ENCODE measurements around the gene DBT.
"Not testable (repeated sequence)": the region's sequence is repeated elsewhere in the genome, so short reads cannot be mapped to it uniquely, and the experiment has no call there.

DBT gene

GRCh38 chr1:100268202-100268601, 18.6 kb upstream of the DBT start:
- Histone ChIP-seq H3K4me1 (ENCODE audit: control insufficient read depth in 1 of 2, insufficient read depth in 2 of 2, low read length in 2 of 2) (peaks cover 3 to 29% of the 10 kb centered on the region in 2 donors), H3K9me3 (ENCODE audit: control insufficient read depth in 1 of 2, low read length in 2 of 2) (no peaks in the 10 kb centered on the region), H3K27me3 (ENCODE audit: low read depth, low read length) (no peaks in the 10 kb centered on the region), H3K27ac (ENCODE audit: low read length) (no peak overlapping the region), H3K36me3 (ENCODE audit: control insufficient read depth in 1 of 2, insufficient read depth in 2 of 2, low read length in 2 of 2) (peaks cover 26 to 31% of the 10 kb centered on the region in 2 donors), H3K4me3 (ENCODE audit: low read depth in 1 of 2, low read length in 2 of 2) (no peak overlapping the region)

DNA sequence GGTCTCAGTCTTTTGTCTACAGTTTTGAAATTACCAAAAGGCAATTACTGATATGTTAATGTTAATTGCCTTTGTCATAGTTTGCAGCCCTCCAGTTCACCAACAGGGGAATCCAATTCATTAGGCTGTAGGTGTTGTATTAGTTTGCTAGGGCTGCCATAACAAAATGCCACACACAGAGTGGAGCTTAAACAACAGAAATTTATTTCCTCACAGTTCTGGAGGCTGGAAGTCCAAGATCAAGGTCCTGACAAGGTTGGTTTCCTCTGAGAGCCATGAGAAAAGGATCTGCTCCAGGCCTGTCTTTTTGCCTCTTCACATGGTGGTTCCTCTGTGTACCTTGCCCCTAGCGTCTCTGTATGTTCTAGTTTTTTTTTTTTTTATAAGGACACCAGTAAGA, 17.6 kb upstream of the DBT start:
- peak overlapping the region; percentile 82 for H3K27ac ChIP-seq (ENCODE audit: low read length)
- H3K4me3 ChIP-seq (ENCODE audit: low read depth in 1 of 2, low read length in 2 of 2): peak overlapping the region; percentile 97 to 98
- H3K27me3 ChIP-seq (ENCODE audit: low read depth, low read length): no peaks in the 10 kb centered on the region
- peaks cover 26 to 30% of the 10 kb centered on the region in 2 donors for H3K36me3 ChIP-seq (ENCODE audit: control insufficient read depth in 1 of 2, insufficient read depth in 2 of 2, low read length in 2 of 2)
- peaks cover 3 to 29% of the 10 kb centered on the region in 2 donors for H3K4me1 ChIP-seq (ENCODE audit: control insufficient read depth in 1 of 2, insufficient read depth in 2 of 2, low read length in 2 of 2)
- H3K9me3 ChIP-seq (ENCODE audit: control insufficient read depth in 1 of 2, low read length in 2 of 2): no peaks in the 10 kb centered on the region

- H3K4me3 ChIP-seq (ENCODE audit: low read depth in 1 of 2, low read length in 2 of 2): peak overlapping the region; percentile 97 to 98
- no peaks in the 10 kb centered on the region for H3K9me3 ChIP-seq (ENCODE audit: control insufficient read depth in 1 of 2, low read length in 2 of 2)
- H3K27me3 ChIP-seq (ENCODE audit: low read depth, low read length): no peaks in the 10 kb centered on the region
- H3K27ac ChIP-seq (ENCODE audit: low read length): peak overlapping the region; percentile 82
- peaks cover 22 to 25% of the 10 kb centered on the region in 2 donors for H3K36me3 ChIP-seq (ENCODE audit: control insufficient read depth in 1 of 2, insufficient read depth in 2 of 2, low read length in 2 of 2)
- peaks cover 3 to 29% of the 10 kb centered on the region in 2 donors for H3K4me1 ChIP-seq (ENCODE audit: control insufficient read depth in 1 of 2, insufficient read depth in 2 of 2, low read length in 2 of 2)
Measured at GRCh38 chr1:100266741-100267140, 17.1 kb upstream of the DBT start.

GRCh38 chr1:100265931-100266740, 16.5 kb upstream of the DBT start, which contains the start of gene RTCA:
TSS of gene RTCA (plus strand) at chr1:100266216. CDS start at chr1:100266376, 160 bp downstream.
- Histone ChIP-seq H3K27ac (ENCODE audit: low read length) (peak within 1 kb of the TSS; percentile 82), H3K4me1 (ENCODE audit: control insufficient read depth in 1 of 2, insufficient read depth in 2 of 2, low read length in 2 of 2) (peaks cover 3 to 29% of the 10 kb centered on the region in 2 donors), H3K36me3 (ENCODE audit: control insufficient read depth in 1 of 2, insufficient read depth in 2 of 2, low read length in 2 of 2) (peaks cover 20% of the 10 kb centered on the region in 2 donors), H3K27me3 (ENCODE audit: low read depth, low read length) (no peaks in the 10 kb centered on the region), H3K9me3 (ENCODE audit: control insufficient read depth in 1 of 2, low read length in 2 of 2) (no peaks in the 10 kb centered on the region), H3K4me3 (ENCODE audit: low read depth in 1 of 2, low read length in 2 of 2) (peak within 1 kb of the TSS; percentile 97 to 98)

GRCh38 chr1:100265562-100265930, 15.9 kb upstream of the DBT start:
- Histone ChIP-seq H3K27me3 (ENCODE audit: low read depth, low read length) (no peaks in the 10 kb centered on the region), H3K27ac (ENCODE audit: low read length) (peak overlapping the region; percentile 82), H3K9me3 (ENCODE audit: control insufficient read depth in 1 of 2, low read length in 2 of 2) (no peaks in the 10 kb centered on the region), H3K4me1 (ENCODE audit: control insufficient read depth in 1 of 2, insufficient read depth in 2 of 2, low read length in 2 of 2) (peaks cover 3 to 29% of the 10 kb centered on the region in 2 donors), H3K36me3 (ENCODE audit: control insufficient read depth in 1 of 2, insufficient read depth in 2 of 2, low read length in 2 of 2) (peaks cover 14 to 20% of the 10 kb centered on the region in 2 donors), H3K4me3 (ENCODE audit: low read depth in 1 of 2, low read length in 2 of 2) (peak overlapping the region; percentile 97 to 98)

DNA sequence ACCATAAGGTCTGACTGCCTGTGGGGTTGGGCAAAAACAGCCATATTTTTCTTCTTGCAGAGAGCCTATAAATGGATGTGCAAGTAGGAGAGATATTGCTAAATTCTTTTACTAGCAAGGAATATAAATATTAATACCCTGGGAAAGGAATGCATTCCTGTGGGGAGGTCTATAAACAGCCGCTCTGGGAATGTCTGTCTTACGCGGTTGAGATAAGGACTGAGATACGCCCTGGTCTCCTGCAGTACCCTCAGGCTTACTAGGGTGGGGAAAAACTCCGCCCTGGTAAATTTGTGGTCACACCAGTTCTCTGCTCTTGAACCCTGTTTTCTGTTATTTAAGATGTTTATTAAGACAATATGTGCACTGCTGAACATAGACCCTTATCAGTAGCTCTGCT, 14.4 kb upstream of the DBT start:
- peaks cover 3 to 27% of the 10 kb centered on the region in 2 donors for H3K4me1 ChIP-seq (ENCODE audit: control insufficient read depth in 1 of 2, insufficient read depth in 2 of 2, low read length in 2 of 2)
- not testable (repeated sequence) for H3K9me3 ChIP-seq (ENCODE audit: control insufficient read depth in 1 of 2, low read length in 2 of 2); H3K4me3 ChIP-seq (ENCODE audit: low read depth in 1 of 2, low read length in 2 of 2); H3K27me3 ChIP-seq (ENCODE audit: low read depth, low read length); H3K27ac ChIP-seq (ENCODE audit: low read length)
- H3K36me3 ChIP-seq (ENCODE audit: control insufficient read depth in 1 of 2, insufficient read depth in 2 of 2, low read length in 2 of 2): peaks cover 10 to 14% of the 10 kb centered on the region in 2 donors

DNA sequence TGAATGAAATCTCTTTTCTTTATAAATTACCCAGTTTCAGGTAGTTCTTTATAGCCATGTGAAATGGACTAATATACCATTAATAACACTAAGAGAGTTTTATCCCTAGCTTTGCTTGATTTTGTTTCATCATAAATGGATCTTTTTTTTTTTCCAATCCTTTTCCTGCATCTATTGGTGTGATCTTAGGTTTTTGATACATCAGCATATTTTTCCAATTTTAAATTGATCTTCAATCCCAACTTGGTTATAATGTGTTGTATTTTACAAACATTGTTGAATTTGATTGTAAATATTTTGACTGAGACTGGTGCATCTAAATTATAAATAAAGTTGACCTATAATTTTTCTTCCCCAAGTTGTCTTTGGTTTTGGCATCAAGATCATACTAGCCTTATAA, 12.1 kb upstream of the DBT start:
- no peak overlapping the region for H3K27ac ChIP-seq (ENCODE audit: low read length)
- H3K4me1 ChIP-seq (ENCODE audit: control insufficient read depth in 1 of 2, insufficient read depth in 2 of 2, low read length in 2 of 2): peaks cover 0 to 11% of the 10 kb centered on the region in 2 donors
- no peaks in the 10 kb centered on the region for H3K27me3 ChIP-seq (ENCODE audit: low read depth, low read length)
- no peak overlapping the region for H3K4me3 ChIP-seq (ENCODE audit: low read depth in 1 of 2, low read length in 2 of 2)
- H3K36me3 ChIP-seq (ENCODE audit: control insufficient read depth in 1 of 2, insufficient read depth in 2 of 2, low read length in 2 of 2): no peaks in the 10 kb centered on the region
- H3K9me3 ChIP-seq (ENCODE audit: control insufficient read depth in 1 of 2, low read length in 2 of 2): no peaks in the 10 kb centered on the region

DNA sequence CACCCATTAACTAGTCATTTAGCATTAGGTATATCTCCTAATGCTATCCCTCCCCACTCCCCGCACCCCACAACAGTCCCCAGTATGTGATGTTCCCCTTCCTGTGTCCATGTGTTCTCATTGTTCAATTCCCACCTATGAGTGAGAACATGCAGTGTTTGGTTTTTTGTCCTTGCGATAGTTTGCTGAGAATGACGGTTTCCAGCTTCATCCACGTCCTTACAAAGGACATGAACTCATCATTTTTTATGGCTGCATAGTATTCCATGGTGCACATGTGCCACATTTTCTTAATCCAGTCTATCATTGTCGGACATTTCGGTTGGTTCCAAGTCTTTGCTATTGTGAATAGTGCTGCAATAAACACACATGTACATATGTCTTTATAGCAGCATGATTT, 8.8 kb upstream of the DBT start:
- H3K9me3 ChIP-seq (ENCODE audit: control insufficient read depth in 1 of 2, low read length in 2 of 2); H3K4me3 ChIP-seq (ENCODE audit: low read depth in 1 of 2, low read length in 2 of 2); H3K27me3 ChIP-seq (ENCODE audit: low read depth, low read length); H3K36me3 ChIP-seq (ENCODE audit: control insufficient read depth in 1 of 2, insufficient read depth in 2 of 2, low read length in 2 of 2); H3K4me1 ChIP-seq (ENCODE audit: control insufficient read depth in 1 of 2, insufficient read depth in 2 of 2, low read length in 2 of 2); H3K27ac ChIP-seq (ENCODE audit: low read length): not testable (repeated sequence)

- H3K9me3 ChIP-seq (ENCODE audit: control insufficient read depth in 1 of 2, low read length in 2 of 2); H3K4me1 ChIP-seq (ENCODE audit: control insufficient read depth in 1 of 2, insufficient read depth in 2 of 2, low read length in 2 of 2); H3K36me3 ChIP-seq (ENCODE audit: control insufficient read depth in 1 of 2, insufficient read depth in 2 of 2, low read length in 2 of 2); H3K4me3 ChIP-seq (ENCODE audit: low read depth in 1 of 2, low read length in 2 of 2); H3K27ac ChIP-seq (ENCODE audit: low read length); H3K27me3 ChIP-seq (ENCODE audit: low read depth, low read length): not testable (repeated sequence)
Measured at GRCh38 chr1:100256273-100256672, 6.6 kb upstream of the DBT start.

DNA sequence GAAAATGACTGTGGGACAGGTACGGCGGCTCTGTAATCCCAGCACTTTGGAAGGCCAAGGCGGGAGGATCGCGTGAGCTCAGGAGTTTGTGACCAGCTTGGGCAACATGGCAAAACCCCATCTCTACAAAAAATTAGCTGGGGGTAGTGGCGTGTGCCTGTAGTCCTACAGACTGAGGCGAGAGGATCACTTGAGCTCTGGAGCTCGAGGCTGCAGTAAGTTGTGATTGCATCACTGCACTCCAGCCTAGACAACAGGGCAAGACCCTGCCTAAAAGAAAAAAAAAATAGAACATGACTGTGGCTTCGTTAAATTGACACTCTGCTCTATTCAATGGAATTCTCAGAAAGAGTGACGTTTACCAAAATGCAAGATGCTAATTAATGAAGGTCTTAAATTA, 3.9 kb upstream of the DBT start:
- Histone ChIP-seq H3K36me3 (ENCODE audit: control insufficient read depth in 1 of 2, insufficient read depth in 2 of 2, low read length in 2 of 2) (no peaks in the 10 kb centered on the region), H3K4me1 (ENCODE audit: control insufficient read depth in 1 of 2, insufficient read depth in 2 of 2, low read length in 2 of 2) (peaks cover 6 to 7% of the 10 kb centered on the region in 2 donors), H3K4me3 (ENCODE audit: low read depth in 1 of 2, low read length in 2 of 2) (no peak overlapping the region), H3K9me3 (ENCODE audit: control insufficient read depth in 1 of 2, low read length in 2 of 2) (no peaks in the 10 kb centered on the region), H3K27ac (ENCODE audit: low read length) (no peak overlapping the region), H3K27me3 (ENCODE audit: low read depth, low read length) (no peaks in the 10 kb centered on the region)

- no peak overlapping the region for H3K4me3 ChIP-seq (ENCODE audit: low read depth in 1 of 2, low read length in 2 of 2)
- H3K27ac ChIP-seq (ENCODE audit: low read length): no peak overlapping the region
- H3K9me3 ChIP-seq (ENCODE audit: control insufficient read depth in 1 of 2, low read length in 2 of 2): no peaks in the 10 kb centered on the region
- H3K4me1 ChIP-seq (ENCODE audit: control insufficient read depth in 1 of 2, insufficient read depth in 2 of 2, low read length in 2 of 2): peaks cover 9% of the 10 kb centered on the region in 2 donors
- H3K36me3 ChIP-seq (ENCODE audit: control insufficient read depth in 1 of 2, insufficient read depth in 2 of 2, low read length in 2 of 2): no peaks in the 10 kb centered on the region
- H3K27me3 ChIP-seq (ENCODE audit: low read depth, low read length): no peaks in the 10 kb centered on the region
Measured at GRCh38 chr1:100252901-100253300, 3.3 kb upstream of the DBT start.

DNA sequence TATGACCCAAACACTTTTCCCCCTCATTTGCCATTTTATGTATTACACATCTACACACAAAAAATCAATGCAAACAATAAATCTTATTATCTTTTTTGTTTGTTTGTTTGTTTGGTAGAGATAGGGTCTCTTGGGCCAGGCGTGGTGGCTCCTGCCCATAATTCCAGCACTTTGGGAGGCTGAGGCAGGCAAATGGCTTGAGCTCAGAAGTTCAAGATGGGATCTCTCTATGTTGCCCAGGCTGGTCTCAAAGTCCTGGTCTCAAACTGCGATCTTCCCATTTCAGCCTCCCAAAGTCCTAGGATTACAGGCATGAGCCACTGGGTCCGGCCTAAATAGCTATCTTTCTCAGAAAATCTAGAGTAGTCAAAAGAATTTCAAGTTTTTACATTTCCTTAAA, 1.2 kb upstream of the DBT start:
- H3K27me3 ChIP-seq (ENCODE audit: low read depth, low read length): no peaks in the 10 kb centered on the region
- no peak overlapping the region for H3K27ac ChIP-seq (ENCODE audit: low read length)
- no peaks in the 10 kb centered on the region for H3K9me3 ChIP-seq (ENCODE audit: control insufficient read depth in 1 of 2, low read length in 2 of 2)
- no peaks in the 10 kb centered on the region for H3K36me3 ChIP-seq (ENCODE audit: control insufficient read depth in 1 of 2, insufficient read depth in 2 of 2, low read length in 2 of 2)
- H3K4me1 ChIP-seq (ENCODE audit: control insufficient read depth in 1 of 2, insufficient read depth in 2 of 2, low read length in 2 of 2): peaks cover 9 to 17% of the 10 kb centered on the region in 2 donors
- no peak overlapping the region for H3K4me3 ChIP-seq (ENCODE audit: low read depth in 1 of 2, low read length in 2 of 2)
